ENCODE results near the gene CYTH2.

DNA sequence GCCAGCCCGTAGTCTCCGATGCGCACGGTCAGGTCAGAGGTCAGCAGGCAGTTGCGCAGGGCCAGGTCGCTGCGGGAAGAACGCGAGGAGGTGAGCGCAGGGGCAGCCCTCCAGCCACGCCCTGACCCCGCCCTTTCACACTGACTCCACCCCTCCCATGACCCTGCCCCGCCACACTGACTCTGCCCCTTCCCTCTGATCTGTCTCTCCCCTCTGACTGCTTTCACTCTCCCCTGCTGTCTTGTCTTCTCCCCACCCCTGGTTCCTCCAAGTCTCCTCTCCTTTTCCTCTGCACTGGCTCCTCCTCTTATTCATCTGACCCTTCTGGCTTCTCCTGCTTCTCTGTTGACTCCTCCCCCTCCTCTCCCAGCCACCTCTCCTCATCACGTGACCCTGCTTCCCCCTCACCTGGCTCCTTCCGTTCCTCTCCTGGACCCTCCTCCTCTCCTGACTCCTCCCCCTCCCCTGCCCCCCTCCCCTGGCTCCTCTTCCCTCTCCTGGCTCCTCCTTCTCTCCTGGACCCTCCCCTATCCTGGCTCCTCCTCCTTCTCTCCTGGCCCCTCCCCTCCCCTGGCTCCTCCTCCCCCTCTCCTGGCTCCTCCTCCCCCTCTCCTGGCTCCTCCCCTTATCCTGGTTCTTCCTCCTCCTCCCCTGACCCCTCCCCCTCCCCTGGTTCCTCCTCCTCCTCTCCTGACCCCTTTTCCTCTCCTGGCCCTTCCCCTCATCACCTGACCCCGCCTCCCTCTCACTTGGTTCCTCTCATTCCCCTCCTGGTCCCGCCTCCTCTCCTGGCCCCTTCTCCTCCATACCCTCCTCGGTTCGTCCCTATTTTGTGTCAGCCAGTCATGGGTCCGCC, 32.6 kb downstream of the CYTH2 start:
- no peak for TF ChIP-seq YY1 (IDR thresholded peaks at IDR 0.05; ENCODE audit: low read depth)
- no peak for TF ChIP-seq RAD21 (IDR thresholded peaks at IDR 0.05; ENCODE audit: low read depth)
- TF ChIP-seq EP300 (IDR thresholded peaks at IDR 0.05; ENCODE audit: borderline replicate concordance) = no peak
- TF ChIP-seq EGR1 (IDR thresholded peaks at IDR 0.05) = no peak
- no peak for TF ChIP-seq TCF12 (IDR thresholded peaks at IDR 0.05; ENCODE audit: low read depth)
- no peak for TF ChIP-seq TAF1 (IDR thresholded peaks at IDR 0.05; ENCODE audit: low read depth)
- no peak for TF ChIP-seq TEAD4 (IDR thresholded peaks at IDR 0.05)
- no peak for TF ChIP-seq MAX (IDR thresholded peaks at IDR 0.05)
